ENCODE results near the gene NPIPB13.
"Not testable (repeated sequence)": the region's sequence is repeated elsewhere in the genome, so short reads cannot be mapped to it uniquely, and the experiment has no call there.

NPIPB13 gene
- 0.67 to 3.9 (median 1.1) reads per million in 3 experiments for total RNA-seq

GRCh38 chr16:30248379-30248778 is at the start of gene NPIPB13:
Gene NPIPB13 (minus strand): TSS chr16:30248479. CDS start chr16:30245573, 2,906 bp downstream.
- DNase-seq = not testable (repeated sequence)

- DNase-seq = not testable (repeated sequence)
Measured at GRCh38 chr16:30282357-30282756, 34.1 kb upstream of the NPIPB13 start.

GRCh38 chr16:30278523-30278922 is 30.2 kb upstream of the NPIPB13 start:
- DNase-seq = peak; percentile 26

DNA sequence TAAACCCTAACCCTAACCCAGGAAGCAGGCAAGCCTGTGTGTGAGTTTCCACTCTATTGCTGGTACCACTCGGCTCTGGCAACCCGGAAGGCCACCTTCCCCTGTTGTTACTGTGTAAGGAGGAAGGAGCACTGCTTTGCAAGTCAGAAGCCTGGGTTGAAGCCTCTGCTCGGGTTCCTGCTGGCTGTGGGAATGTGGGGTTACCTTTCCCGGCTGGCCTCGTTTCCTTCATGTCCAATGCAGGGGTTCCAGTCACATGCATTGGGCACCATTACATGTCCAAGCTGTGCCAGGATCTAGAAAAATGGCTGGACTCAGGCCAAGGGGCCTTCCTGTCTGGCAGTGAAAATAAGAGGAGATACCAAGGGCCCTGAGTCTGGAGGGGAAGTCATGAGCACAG is 31.2 kb downstream of the NPIPB13 start:
- DNase-seq = not testable (repeated sequence)

GRCh38 chr16:30211414-30211813 is 36.9 kb downstream of the NPIPB13 start:
- not testable (repeated sequence) for DNase-seq

DNA sequence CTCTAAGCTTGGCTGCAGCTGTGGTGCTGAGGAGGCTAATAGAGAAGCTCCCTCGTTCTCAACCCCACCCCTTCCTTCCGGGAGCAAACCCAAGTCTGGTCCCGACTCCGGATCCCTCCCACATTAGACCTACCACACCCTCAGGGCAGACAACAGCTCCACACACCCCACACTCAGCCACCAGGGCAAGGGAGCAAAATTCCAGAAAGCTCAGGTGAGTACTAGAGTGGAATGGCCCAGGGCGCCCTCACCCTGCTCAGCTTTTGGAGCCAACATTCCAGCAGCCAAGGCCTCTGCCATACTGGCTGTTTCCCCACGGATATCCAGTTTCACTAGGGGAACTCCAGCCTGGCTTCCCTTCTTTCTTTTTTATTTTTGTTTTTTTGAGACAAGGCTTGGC is 39.2 kb downstream of the NPIPB13 start:
- DNase-seq = peak; percentile 23

- not testable (repeated sequence) for DNase-seq
Measured at GRCh38 chr16:30207063-30207704, 41.1 kb downstream of the NPIPB13 start.

DNA sequence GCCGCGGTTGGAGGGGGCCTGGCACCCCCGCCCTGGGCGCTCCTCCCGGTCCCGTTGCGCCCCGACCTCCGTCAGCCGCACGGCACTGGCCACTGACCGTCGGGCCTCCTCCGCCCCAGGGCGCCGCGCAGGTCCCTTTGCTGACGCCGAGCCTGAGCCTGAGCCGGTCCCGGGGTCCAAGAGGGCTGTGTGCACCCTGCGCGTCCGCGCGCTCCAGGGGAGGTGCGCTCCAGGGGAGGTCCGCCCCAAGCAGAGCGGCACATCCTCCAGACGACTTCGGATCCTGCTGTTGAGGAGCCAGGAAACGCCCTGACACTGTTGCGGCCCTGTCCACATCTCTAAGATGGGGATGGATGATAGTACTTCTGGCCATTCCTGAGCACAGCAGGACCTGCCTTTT is 42.0 kb downstream of the NPIPB13 start:
- not testable (repeated sequence) for DNase-seq

GRCh38 chr16:30205541-30206236 is 42.6 kb downstream of the NPIPB13 start:
- not testable (repeated sequence) for DNase-seq

- DNase-seq = not testable (repeated sequence)
Measured at GRCh38 chr16:30199608-30200343, 48.5 kb downstream of the NPIPB13 start.

DNA sequence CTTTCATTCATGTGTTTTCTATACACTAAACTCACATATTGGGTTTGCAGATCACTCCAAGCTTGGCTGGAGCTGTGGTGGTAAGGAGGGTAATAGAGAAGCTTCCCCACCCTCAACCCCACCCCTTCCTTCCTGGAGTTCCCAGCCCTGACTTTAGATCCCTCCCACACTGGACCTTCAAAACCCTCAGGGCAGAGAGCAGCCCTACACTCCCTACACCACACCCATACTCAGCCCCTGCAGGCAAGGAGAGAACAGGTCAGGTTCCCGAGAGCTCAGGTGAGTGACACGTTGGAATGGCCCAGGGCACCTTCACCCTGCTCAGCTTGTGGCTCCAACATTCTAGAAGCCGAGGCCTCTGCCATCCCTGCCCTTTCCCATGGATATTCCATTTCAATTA is 49.2 kb downstream of the NPIPB13 start, which contains the start of gene SULT1A3:
Gene SULT1A3, plus strand, starts transcription at position 207 of the 400 bp plus-strand sequence. CDS start 1,474 bp downstream, outside the sequence.
- not testable (repeated sequence) for DNase-seq

Data from central memory CD4-positive, alpha-beta T cell (primary cell).